Activated CD4-positive, alpha-beta T cell treated with anti-CD3 and anti-CD28 coated beads for 36 hours (primary cell): ENCODE results near the gene OGFOD3. TPM values are rescaled to one million over a fixed set of nuclear protein-coding genes. Genes with fewer than 3 reads are reported as not detected.

Experiments
- ATAC-seq: fragments of 200-7000 bp; cut with Tn5 transposase; one replicate; pipeline ENCODE4 v1.10.0; 2021; ENCODE audit warnings: mild to moderate bottlenecking, moderate library complexity
- CTCF ChIA-PET: fragments of 350-600 bp; sonication (Branson Sonifier 250); formaldehyde crosslinking; loops from one replicate; lab custom pipeline; 2021; ENCODE audit warnings: antibody characterized with exemption; lab: Charles Lee
- POLR2A ChIA-PET: fragments of 350-600 bp; sonication (Branson Sonifier 250); formaldehyde crosslinking; loops from one replicate; lab custom pipeline; 2021; ENCODE audit warnings: antibody characterized with exemption, inconsistent platforms; lab: Charles Lee
- DNase-seq: peaks from one replicate; pipeline ENCODE4 v3.0.0-alpha.2; 2020
- H3K27ac Mint-ChIP-seq: one replicate; pipeline ENCODE4 v1.8.0; 2021; ENCODE audit warnings: mixed read lengths
- H3K27me3 Mint-ChIP-seq: one replicate; pipeline ENCODE4 v1.8.0; 2021; ENCODE audit warnings: mixed read lengths
- H3K36me3 Mint-ChIP-seq: one replicate; pipeline ENCODE4 v1.8.0; 2021; ENCODE audit warnings: low read depth, mixed read lengths
- H3K4me1 Mint-ChIP-seq: one replicate; pipeline ENCODE4 v1.8.0; 2021; ENCODE audit warnings: mixed read lengths
- H3K4me3 Mint-ChIP-seq: one replicate; pipeline ENCODE4 v1.8.0; 2021; ENCODE audit warnings: mild to moderate bottlenecking, moderate library complexity, mixed read lengths
- H3K9me3 Mint-ChIP-seq: one replicate; pipeline ENCODE4 v1.8.0; 2021; ENCODE audit warnings: low read depth, mixed read lengths
- intact Hi-C, 2 experiments: fragments of 100-400 bp; cut with DNase I in 1 of 2; cut with micrococcal nuclease in 1 of 2; formaldehyde crosslinking; loops; one replicate each; pipeline versions ENCODE4 v1.14.2 to v1.15.1; 2022 to 2024; cut with DNase I, micrococcal nuclease
- total RNA-seq, 2 experiments: library from RNA; stranded (reverse); gene quantifications; one replicate each; pipeline ENCODE4 v1.2.3, GENCODE V29; 2021

The OGFOD3 gene
- total RNA-seq, 2 experiments from 2014 or later: 20.0 to 22.3 TPM

DNA sequence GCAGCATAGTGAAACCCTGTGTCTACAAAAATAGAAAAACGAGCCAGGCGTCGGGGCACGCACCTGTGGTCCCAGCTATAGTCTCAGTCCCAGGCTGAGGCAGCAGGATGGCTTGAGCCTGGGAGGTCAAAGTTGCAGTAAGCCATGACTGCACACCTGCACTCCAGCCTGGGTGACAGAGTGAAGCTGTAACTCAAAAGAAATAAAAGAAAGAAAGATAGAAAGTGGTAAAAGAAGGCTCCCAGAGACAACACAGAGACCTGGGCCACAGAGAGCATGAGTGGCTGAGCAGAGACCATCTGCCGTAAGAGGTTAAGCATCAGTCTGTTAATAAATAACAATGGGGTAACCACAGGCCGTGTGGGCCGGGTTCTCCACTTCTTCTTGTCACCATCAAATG is 15.5 kb downstream of the OGFOD3 start:
- intact Hi-C loops: no loop called here
- ChIA-PET CTCF (no interaction called here), POLR2A (no interaction called here)
- Mint-ChIP-seq H3K4me1 (peaks cover 21% of the 10 kb centered on the region), H3K4me3 (no peak overlapping the region), H3K36me3 (peaks cover 21% of the 10 kb centered on the region), H3K27me3 (no peaks in the 10 kb centered on the region), H3K27ac (no peak overlapping the region), H3K9me3 (no peaks in the 10 kb centered on the region)
- no peak for DNase-seq
- ATAC-seq: no peak

GRCh38 chr17:82400830-82401229 is 17.6 kb downstream of the OGFOD3 start:
- ATAC-seq: peak; percentile 89
- Mint-ChIP-seq H3K9me3 (no peaks in the 10 kb centered on the region), H3K4me1 (peaks cover 16% of the 10 kb centered on the region), H3K36me3 (peaks cover 21% of the 10 kb centered on the region), H3K4me3 (peak overlapping the region; percentile 62), H3K27ac (peak overlapping the region; percentile 73), H3K27me3 (no peaks in the 10 kb centered on the region)
- intact Hi-C loops: no loop called here
- peak; percentile 77 for DNase-seq
- CTCF ChIA-PET: interaction anchor here (0.7 to 1.1 kb wide), 3 partner anchors 96 to 378 kb away, joined by 3 to 4 read pairs (median 3); no protein-coding TSS in a partner anchor
- POLR2A ChIA-PET: no interaction called here

DNA sequence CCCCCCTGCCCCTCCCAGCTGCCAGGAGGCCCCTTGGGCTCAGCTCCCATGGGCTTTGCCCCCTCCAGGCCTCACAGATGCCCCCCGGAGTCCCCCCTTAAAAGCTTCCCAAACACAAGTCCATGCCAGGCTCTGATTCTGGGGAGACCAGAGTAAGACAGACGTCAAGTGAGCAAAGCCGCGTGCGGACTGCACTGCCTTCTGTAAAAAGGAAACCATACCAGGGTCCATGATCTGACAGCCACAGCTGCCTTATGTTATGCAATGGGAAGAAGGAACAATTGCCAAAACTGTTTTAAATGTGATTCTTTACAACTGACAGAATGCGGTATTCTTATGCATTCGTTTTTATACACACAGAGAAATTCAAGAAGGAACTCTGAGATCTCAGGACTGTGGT is 18.2 kb downstream of the OGFOD3 start:
- POLR2A ChIA-PET: no interaction called here
- no peaks in the 10 kb centered on the region for H3K9me3 Mint-ChIP-seq
- no peak overlapping the region for H3K27ac Mint-ChIP-seq
- H3K4me3 Mint-ChIP-seq: no peak overlapping the region
- ATAC-seq: no peak
- H3K4me1 Mint-ChIP-seq: peaks cover 16% of the 10 kb centered on the region
- H3K36me3 Mint-ChIP-seq: peaks cover 22% of the 10 kb centered on the region
- no peaks in the 10 kb centered on the region for H3K27me3 Mint-ChIP-seq
- intact Hi-C loops: no loop called here
- DNase-seq: no peak
- CTCF ChIA-PET: interaction anchor here (0.7 kb wide), 1 partner anchor 379 kb away, joined by 4 read pairs; no protein-coding TSS in a partner anchor

- H3K9me3 Mint-ChIP-seq: no peaks in the 10 kb centered on the region
- ATAC-seq (no peak), DNase-seq (no peak)
- no peaks in the 10 kb centered on the region for H3K27me3 Mint-ChIP-seq
- POLR2A ChIA-PET: no interaction called here
- peaks cover 24% of the 10 kb centered on the region for H3K36me3 Mint-ChIP-seq
- H3K4me3 Mint-ChIP-seq: no peak overlapping the region
- H3K4me1 Mint-ChIP-seq: peaks cover 16% of the 10 kb centered on the region
- CTCF ChIA-PET: no interaction called here
- intact Hi-C loops: no loop called here
- H3K27ac Mint-ChIP-seq: no peak overlapping the region
Observed at GRCh38 chr17:82399601-82400101, 18.7 kb downstream of the OGFOD3 start.

DNA sequence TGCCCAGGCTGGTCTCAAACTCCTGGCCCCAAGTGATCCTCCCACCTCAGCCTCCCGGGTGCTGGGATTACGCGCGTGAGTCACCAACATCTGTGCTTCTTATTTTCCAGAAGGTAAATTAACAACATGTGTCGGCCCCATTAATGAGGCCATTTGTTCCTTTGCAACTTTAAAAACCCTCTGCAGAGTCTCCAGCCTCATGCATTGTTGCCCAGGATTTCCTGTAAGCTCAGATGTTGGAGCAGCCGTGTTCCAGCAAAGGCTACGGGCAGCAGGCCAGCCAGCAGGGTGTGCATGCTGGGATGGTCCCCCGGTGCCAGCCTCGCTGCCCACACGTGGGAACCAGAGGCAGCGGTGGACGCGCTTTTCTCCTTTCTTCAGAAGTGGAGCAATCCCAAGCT is 19.3 kb downstream of the OGFOD3 start:
- Mint-ChIP-seq H3K9me3 (no peaks in the 10 kb centered on the region), H3K27me3 (no peaks in the 10 kb centered on the region), H3K36me3 (peaks cover 27% of the 10 kb centered on the region), H3K27ac (no peak overlapping the region), H3K4me1 (peaks cover 16% of the 10 kb centered on the region), H3K4me3 (no peak overlapping the region)
- intact Hi-C loops: no loop called here
- ChIA-PET POLR2A (no interaction called here), CTCF (no interaction called here)
- ATAC-seq: no peak
- DNase-seq: no peak

DNA sequence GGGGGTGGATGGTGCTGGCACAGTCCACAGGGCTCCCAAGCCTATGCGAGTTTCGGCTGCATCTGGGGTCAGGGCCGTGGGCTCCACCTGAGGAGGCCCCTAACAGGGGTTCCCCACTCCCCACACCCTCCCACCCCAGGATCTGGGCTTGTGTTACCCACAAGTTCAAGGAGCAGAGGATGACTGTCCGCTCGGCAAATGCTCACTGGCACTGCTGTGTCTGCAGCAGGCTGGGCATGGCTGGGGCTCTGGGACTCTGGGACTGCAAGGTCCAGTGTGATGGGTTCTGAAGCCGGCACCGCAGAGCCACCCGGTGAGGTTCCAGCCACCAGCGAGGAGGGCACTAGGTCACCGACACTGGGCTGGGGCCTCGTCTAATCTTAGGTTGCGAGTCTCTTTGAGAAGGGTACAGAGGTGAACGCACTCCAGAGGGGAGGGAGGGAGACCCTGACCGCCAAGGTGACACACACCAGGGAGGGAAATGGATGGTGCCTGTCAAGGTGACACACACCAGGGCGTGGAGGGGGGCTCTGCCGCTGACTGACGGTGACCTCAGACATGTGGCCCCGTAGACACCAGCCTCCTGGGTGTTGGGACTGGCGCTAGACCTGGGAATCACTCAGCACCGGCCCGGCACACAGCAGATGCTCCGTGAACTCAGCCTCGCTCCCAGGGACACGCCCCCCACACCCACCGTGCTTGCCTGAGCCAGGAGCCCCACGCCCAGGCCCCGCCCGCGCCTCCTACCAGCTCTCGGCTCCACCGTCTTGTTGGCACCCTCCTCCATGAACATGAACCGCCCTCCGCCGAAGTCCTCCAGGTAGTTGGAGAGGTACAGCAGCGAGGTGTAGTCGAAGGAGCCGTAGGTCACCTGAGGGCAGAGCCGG is 20.7 kb downstream of the OGFOD3 start:
- Mint-ChIP-seq H3K27me3 (no peaks in the 10 kb centered on the region), H3K27ac (no peak overlapping the region), H3K4me1 (peaks cover 16% of the 10 kb centered on the region), H3K9me3 (no peaks in the 10 kb centered on the region), H3K36me3 (peaks cover 19% of the 10 kb centered on the region), H3K4me3 (no peak overlapping the region)
- intact Hi-C loops: no loop called here
- POLR2A ChIA-PET: no interaction called here
- no peak for DNase-seq
- no peak for ATAC-seq
- CTCF ChIA-PET: no interaction called here

- ATAC-seq (no peak), DNase-seq (no peak)
- Mint-ChIP-seq H3K4me3 (no peak overlapping the region), H3K36me3 (peaks cover 18% of the 10 kb centered on the region), H3K4me1 (peaks cover 15% of the 10 kb centered on the region), H3K27me3 (no peaks in the 10 kb centered on the region), H3K27ac (no peak overlapping the region), H3K9me3 (no peaks in the 10 kb centered on the region)
- POLR2A ChIA-PET: no interaction called here
- intact Hi-C loops: no loop called here
- CTCF ChIA-PET: no interaction called here
Observed at GRCh38 chr17:82396601-82397435, 21.6 kb downstream of the OGFOD3 start.

GRCh38 chr17:82394278-82394677 is 24.1 kb downstream of the OGFOD3 start:
- H3K4me1 Mint-ChIP-seq: peaks cover 2% of the 10 kb centered on the region
- peaks cover 10% of the 10 kb centered on the region for H3K36me3 Mint-ChIP-seq
- POLR2A ChIA-PET: no interaction called here
- intact Hi-C loops: no loop called here
- no peak for DNase-seq
- no peaks in the 10 kb centered on the region for H3K27me3 Mint-ChIP-seq
- CTCF ChIA-PET: interaction anchor here (0.7 kb wide), 1 partner anchor 281 kb away, joined by 3 read pairs; no protein-coding TSS in a partner anchor
- ATAC-seq: no peak
- no peak overlapping the region for H3K4me3 Mint-ChIP-seq
- H3K27ac Mint-ChIP-seq: no peak overlapping the region
- no peaks in the 10 kb centered on the region for H3K9me3 Mint-ChIP-seq

GRCh38 chr17:82392941-82393340 is 25.4 kb downstream of the OGFOD3 start:
- DNase-seq: no peak
- intact Hi-C loops: no loop called here
- Mint-ChIP-seq H3K9me3 (no peaks in the 10 kb centered on the region), H3K36me3 (peaks cover 10% of the 10 kb centered on the region), H3K27ac (no peak overlapping the region), H3K4me3 (no peak overlapping the region), H3K4me1 (peaks cover 2% of the 10 kb centered on the region), H3K27me3 (no peaks in the 10 kb centered on the region)
- no peak for ATAC-seq
- POLR2A ChIA-PET: no interaction called here
- CTCF ChIA-PET: no interaction called here

DNA sequence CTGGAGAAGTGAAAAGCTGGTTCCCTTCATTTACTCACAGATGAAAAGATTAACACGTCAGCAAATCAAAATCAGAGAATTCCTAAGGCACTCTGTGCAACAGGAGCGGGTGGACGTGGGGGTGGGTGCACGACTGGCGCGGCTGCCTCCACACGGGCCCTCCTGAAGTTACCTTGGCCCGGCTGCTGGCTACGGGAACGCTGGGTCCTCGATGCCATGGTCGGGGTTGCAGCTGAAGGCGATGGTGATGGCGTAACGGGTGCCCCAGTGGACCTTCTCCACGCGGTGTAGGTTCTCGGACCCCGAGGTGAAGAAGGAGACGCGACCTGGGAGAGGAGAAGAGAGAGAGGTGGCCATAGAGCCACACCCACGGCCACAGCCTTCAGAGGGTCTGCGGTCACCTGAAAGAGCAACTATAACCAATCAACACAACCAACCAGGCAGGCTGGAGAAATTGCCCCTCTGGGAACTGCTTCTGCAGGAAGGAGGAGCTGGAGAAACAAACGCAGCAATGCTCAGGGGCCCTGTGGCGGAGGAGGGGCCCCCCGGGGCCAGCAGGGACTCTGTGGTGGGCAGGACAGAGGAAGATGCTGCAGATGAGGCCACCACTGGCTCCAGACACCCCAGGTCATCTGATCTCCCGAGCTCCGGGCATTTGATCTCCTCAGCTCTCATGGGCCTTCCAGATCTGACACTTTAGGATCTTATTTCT is 26.0 kb downstream of the OGFOD3 start:
- ChIA-PET POLR2A (no interaction called here), CTCF (no interaction called here)
- H3K36me3 Mint-ChIP-seq: peaks cover 10% of the 10 kb centered on the region
- H3K4me1 Mint-ChIP-seq: peaks cover 2% of the 10 kb centered on the region
- DNase-seq (no peak), ATAC-seq (no peak)
- no peak overlapping the region for H3K4me3 Mint-ChIP-seq
- H3K27ac Mint-ChIP-seq: no peak overlapping the region
- intact Hi-C loops: no loop called here
- no peaks in the 10 kb centered on the region for H3K9me3 Mint-ChIP-seq
- no peaks in the 10 kb centered on the region for H3K27me3 Mint-ChIP-seq

DNA sequence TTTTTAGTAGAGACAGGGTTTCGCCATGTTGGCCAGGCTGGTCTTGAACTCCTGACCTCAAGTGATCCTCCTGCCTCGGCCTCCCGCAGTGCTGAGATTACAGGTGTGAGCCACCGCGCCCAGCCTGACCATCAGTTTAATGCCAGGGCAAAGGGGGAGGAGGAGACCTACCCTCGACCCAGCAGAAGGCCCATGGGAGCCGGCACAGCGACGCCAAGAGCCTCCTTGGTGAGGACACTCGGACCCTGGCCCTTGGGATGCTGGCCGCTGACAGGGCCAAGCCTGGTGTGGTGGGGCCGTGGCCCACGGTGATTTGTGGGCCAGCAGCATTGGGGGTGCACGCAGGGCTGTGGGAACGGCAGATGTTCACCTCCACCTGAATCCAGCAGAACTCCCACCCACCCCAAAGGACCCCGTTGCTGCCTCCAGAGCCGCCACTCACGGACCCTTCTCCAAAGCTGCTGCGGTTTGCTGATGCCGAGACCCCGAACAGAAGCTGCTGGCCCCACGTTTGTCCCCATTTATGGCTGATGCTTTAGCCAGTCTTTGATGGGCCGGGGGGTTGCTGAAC is 26.8 kb downstream of the OGFOD3 start:
- H3K4me3 Mint-ChIP-seq: no peak overlapping the region
- H3K36me3 Mint-ChIP-seq: peaks cover 10% of the 10 kb centered on the region
- H3K4me1 Mint-ChIP-seq: peaks cover 2% of the 10 kb centered on the region
- ChIA-PET POLR2A (no interaction called here), CTCF (no interaction called here)
- ATAC-seq (no peak), DNase-seq (no peak)
- no peak overlapping the region for H3K27ac Mint-ChIP-seq
- H3K9me3 Mint-ChIP-seq: no peaks in the 10 kb centered on the region
- intact Hi-C loops: no loop called here
- H3K27me3 Mint-ChIP-seq: no peaks in the 10 kb centered on the region
